DMS153 treated with DMSO at 0.1 percent for 48 hours (cell line): ENCODE results near the gene USP30.
"Not testable (repeated sequence)": the region's sequence is repeated elsewhere in the genome, so short reads cannot be mapped to it uniquely, and the experiment has no call there.

Experiments used
- DNase-seq: peaks from one replicate; lab custom pipeline; 2025; ENCODE audit not compliant: unreplicated experiment; lab: John Stamatoyannopoulos, UW

The USP30 gene

DNA sequence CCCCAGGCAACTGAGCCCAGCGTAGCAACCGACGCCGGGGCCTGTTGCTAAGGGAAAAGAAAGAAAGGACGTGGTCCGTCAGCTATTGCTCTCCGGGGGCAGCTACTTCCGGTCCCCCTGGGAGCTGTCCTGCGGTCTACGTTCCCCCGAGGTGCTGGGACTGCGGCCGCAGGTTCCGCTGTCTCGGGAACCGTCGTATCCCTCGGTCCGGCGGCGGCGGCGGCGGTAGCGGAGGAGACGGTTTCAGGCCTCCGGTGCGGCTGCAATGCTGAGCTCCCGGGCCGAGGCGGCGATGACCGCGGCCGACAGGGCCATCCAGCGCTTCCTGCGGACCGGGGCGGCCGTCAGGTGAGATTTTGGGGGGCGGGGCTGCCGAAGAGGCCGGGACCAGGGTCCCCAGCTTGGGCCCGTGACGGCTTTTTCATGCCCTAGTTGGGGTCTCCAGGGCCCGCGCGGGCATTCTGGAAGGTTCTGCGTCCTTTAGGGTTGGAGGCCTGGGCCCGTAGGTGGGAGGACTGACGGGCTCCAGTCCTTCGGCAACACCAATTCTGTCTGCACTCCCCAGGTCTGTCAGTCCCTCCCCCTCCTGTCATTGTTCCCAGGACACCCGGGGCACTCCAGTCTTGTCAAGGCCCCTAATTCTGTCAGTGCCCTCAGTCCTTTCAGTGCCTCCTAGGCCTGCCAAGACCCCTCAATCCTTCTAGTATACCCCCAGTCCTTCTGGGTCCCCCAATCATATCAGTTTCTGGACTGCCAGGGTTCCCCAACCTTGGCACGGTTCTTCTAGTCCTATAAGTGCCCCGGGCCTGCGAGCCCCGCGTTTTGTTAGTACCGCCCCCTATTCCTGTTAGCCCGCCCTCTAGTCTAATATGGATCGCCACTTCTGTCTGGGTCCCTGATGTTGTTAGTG, at the start of gene USP30:
TSS of gene USP30 (plus strand) at position 163 of the 910 bp plus-strand sequence. CDS start at position 266, 103 bp downstream.
- DNase-seq, result peak; percentile 66

- DNase-seq, result no peak
Measured at GRCh38 chr12:109004017-109004416, 48.4 kb upstream of the USP30 start.

- no peak for DNase-seq
Measured at GRCh38 chr12:109009766-109010165, 42.6 kb upstream of the USP30 start.

GRCh38 chr12:109010259-109010658, 42.1 kb upstream of the USP30 start:
- DNase-seq, result no peak

DNA sequence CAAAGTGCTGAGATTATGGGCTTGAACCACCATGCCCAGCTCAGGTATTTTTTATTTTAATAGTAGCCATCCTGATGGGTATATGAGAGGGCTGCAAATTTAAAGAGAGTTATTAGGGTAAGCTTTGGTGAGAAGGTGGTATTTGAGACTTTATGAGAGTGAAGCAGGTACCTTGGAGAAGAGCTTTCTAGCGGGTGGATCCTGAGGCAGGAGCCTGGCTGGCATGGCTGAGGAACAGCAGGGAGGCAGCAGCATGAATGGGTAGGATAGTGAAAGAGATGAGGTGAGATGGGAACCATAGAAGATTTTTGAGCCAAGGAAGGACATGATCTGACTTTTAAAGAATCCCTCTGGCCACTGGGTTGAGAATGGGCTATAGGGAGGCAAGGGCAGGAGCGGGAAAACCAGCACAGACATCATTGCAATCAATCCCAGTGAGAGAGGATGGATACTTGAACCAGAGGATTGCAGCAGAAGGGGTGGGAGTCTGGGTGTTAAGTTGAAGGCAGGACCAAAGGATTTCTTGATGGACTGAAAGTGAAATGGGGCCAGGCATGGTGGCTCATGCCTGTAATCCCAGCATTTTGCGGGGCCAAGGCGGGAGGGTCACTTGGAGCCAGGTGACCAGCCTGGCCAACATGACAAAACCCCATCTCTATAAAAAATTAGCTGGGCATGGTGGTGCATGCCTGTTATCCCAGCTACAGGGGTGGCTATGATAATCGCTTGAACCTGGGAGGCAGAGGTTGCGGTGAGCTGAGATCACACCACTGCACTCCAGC, 37.2 kb upstream of the USP30 start:
- DNase-seq, result no peak

DNA sequence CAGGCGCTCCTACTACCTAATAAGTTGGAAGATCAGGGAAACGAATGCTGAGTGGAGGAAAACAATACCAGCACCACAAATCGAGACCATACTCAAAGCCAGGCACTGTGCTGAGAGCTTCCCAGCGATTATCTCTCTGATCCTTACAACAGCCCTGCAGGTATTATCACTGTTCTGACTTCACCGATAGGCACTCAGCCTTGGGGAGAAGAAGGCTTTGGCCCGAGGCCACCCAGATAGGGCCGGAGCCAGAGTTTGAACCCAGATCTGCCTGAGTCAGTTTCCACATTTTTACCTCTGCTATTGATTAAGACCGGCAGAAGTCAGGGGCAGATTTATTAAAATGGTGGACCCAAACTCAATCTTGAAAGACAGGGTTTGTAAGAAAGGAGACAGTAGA, 36.4 kb upstream of the USP30 start:
- DNase-seq, result no peak

DNA sequence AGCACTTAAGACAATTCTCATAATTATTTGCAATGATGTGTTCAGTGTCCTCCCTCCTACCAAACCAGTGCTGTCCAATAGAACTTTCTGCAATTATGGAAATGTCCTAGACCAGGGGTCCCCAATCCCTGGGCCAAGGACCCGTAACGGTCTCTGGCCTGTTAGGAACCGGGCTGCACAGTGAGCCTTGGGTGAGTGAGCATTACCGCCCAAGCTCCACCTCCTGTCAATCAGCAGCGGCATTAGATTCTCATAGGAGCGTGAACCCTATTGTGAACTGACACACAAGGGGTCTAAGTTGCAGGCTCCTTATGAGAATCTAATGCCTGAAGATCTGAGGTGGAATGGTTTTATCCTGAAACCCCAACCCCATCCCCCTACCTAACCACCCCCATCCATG, 35.4 kb upstream of the USP30 start:
- no peak for DNase-seq

- DNase-seq, result no peak
Measured at GRCh38 chr12:109018296-109018695, 34.1 kb upstream of the USP30 start.

DNA sequence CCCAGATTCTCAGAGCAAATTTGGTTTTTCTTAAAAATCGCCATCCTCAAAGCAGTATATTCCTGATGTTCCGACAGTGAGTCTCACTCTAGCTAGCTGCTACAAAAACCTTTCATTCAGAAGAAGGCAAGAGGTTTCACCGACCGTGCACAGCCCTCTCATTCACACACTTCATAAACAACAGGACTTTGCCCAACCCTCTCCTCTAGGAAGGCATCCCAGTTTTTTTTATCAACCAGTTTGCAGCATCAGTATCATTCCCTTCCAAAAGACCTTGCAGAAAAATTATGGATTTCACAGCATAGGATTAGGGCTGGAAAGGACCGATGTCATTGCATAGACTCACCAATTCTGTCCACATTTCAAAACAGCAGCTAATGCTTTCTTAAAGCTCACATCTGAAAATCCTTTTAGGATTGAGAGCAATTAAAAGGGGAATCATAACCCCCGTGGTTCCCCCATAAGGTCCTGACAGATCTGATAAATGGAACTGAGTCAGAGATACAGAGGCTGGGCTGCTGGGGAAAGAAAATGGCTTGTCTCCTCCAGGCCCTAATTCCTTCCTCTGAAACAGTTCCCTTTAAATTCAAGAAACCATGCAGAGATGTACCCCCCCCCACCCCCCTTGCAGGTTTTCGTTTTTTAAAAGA, 32.1 kb upstream of the USP30 start:
- peak; percentile 52 for DNase-seq

GRCh38 chr12:109020796-109021380, 31.5 kb upstream of the USP30 start, which contains the start of gene SVOP:
Gene SVOP (minus strand): TSS chr12:109021068. CDS start chr12:109020868, 200 bp downstream.
- DNase-seq, result peak; percentile 76

DNA sequence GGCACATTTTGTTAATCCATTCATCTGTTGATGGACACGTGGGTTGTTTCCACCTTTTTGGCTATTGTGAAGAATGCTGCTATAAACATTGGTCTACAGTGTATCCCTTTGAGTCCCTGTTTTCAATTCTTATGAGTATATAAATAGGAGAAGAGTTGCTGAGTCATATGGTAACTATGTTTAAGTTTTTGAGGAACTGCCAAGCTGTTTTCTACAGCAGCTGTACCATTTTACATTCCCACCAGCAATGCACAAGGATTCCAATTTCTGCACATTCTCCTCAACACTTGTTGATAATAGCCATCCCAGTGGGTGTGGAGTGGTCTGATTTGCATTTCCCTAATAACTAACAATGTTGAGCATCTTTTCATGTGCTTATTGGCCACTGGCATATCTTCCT, 24.6 kb upstream of the USP30 start:
- no peak for DNase-seq

DNA sequence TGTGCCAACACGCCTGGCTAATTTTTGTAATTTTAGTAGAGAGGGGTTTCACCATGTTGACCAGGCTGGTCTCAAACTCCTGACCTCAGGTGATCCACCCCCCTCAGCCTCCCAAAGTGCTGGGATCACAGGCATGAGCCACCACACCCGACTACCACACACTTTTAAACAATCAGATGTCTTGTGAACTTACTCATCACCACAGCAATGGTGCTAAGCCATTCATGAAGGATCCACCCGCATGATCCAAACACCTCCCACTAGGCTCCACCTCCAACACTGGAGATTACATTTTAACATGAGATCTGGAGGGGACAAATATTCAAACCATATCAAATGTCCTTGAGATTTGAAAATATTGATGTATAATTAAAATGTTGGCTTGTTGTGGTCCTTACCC, 23.8 kb upstream of the USP30 start:
- DNase-seq, result not testable (repeated sequence)

- DNase-seq, result no peak
Measured at GRCh38 chr12:109029411-109029810, 23.0 kb upstream of the USP30 start.

GRCh38 chr12:109033239-109034196, 18.9 kb upstream of the USP30 start:
- DNase-seq, result no peak

DNA sequence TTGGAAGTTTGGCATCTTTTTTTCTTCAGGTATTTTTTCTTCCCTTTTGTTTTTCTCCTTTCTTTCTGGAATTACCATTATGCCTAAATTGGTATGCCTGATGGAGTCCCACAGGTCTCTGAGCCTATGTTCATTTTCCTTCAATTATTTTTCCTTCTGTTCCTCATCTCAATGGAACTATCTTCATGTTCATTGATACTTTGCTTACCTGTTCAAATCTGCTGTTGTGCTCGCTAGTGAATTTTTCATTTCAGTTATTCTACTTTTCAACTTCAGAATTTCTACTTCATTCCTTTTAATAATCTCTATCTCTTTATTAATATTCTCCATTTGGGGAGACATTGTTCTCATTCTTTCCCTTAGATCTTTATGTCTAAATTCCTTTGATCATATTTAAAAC, 15.4 kb upstream of the USP30 start:
- DNase-seq, result no peak

- no peak for DNase-seq
Measured at GRCh38 chr12:109044241-109044640, 8.1 kb upstream of the USP30 start.

- no peak for DNase-seq
Measured at GRCh38 chr12:109047081-109047805, 5.1 kb upstream of the USP30 start.

GRCh38 chr12:109048706-109049105, 3.7 kb upstream of the USP30 start:
- DNase-seq, result not testable (repeated sequence)

DNA sequence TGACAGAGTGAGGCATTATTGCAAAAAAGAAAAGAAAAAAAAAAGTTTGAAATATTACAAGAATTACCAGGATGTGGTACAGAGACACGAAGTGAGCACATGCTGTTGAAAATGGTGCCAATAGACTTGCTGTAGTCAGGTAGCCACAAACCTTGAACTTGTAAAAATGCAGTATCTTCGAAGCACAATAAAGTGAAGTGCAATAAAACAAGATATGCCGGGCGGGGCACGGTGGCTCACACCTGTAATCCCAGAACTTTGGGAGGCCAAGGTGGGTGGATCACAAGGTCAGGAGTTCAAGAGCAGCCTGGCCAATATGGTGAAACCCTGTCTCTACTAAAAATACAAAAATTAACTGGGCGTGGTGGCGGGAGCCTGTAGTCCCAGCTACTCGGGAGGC, 2.6 kb upstream of the USP30 start:
- not testable (repeated sequence) for DNase-seq
